GM21529 (cell line): ENCODE measurements around the gene C11orf87.

Experiments used
- ATAC-seq: cut with Tn5 transposase; IDR thresholded peaks from one replicate; pipeline ENCODE4 v1.9.1; 2021; ENCODE audit not compliant: unreplicated experiment

The C11orf87 gene

GRCh38 chr11:109421981-109422869 lies at the start of gene C11orf87:
Gene C11orf87, plus strand, starts transcription at chr11:109422190. Its CDS starts 1,444 bp downstream, at chr11:109423634.
- ATAC-seq: no peak

DNA sequence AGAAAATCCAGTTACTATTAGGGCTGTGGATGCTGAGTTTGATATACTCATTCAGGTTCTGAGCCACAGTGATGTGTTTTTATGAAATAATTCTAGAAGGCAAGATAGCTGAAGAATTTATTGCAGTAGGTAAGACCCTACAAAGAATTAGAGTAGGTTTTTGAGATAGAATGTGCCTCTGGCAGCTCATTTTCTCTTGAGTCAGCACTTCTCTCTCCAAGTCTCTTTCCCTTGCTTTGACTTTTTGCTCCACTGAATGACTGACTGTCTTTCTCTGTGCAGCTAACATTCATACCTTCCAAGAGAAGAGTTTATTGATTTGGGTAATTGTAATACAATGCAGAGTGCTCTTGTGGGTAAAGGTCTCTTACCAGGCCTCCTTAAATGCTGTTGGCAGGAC lies 48.0 kb upstream of the C11orf87 start:
- ATAC-seq: no peak

DNA sequence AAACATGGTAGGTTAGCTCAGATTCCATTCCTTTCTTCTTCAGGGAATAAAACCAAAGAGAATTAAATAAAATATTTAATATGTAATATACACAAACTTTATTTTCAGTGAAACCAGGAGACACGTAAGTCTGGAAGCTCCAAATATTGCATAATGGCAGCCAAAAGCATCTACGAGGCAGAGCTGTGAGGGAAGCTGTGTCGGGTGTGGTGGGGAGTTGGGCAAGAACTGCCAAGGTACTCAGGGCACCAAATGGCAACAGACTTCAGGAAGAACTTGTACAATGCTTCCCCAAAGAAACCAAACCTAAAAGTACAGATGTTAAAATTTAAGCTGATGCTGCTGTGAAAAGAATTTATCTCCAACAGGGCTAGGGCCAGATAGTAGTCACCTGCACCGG lies 47.5 kb upstream of the C11orf87 start:
- ATAC-seq: no peak

DNA sequence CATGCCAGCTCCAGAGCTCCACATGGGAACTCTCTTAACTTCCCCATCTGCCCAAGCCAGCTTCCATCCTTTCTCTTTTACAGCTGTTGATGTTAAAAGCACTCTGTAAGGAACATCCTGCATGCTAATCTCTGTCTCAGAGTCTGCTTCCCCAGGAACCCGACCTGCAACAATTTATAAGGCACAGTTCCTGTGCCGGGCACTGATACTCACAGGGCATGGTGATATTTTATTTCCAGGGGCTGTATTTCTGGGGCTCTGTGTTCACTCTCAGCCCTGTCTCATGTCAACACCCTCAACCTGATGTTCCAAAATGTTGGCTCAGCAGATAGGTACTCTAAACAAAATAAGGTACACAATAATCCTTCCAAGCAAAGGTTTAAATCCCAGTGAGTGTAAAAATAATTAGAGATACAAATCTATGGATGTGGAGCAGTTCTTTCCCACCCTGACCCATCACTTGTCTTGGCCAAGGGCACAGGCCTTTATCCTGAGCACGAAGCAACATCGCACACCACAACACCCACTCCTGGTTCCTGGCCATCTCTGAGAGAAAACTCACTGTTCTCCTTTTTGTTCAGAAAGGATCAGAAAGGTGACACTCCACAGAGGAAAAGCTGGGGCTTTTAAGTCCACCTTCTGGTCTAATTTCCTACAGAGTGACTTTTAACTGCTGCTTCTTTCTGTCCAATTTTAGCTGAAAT lies 44.8 kb upstream of the C11orf87 start:
- ATAC-seq: no peak

DNA sequence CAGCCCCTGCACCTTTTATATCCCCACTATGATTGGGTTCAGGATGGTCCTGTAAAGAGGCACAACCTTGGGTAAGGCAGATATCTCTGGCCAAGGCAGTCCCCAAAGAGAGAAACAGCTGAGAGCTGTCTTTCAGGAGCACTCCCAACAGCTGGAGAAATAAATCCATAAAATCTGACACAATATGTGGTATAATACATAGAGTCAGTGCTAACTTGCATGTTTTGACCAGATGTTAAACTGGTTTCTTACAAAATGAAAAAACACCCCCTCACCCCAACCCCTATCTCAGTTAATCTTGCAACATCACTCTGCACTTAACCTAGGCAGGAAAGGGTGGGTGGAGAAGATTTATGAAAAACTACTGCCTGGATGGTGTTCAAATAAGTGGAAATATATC lies 44.0 kb upstream of the C11orf87 start:
- ATAC-seq: no peak

DNA sequence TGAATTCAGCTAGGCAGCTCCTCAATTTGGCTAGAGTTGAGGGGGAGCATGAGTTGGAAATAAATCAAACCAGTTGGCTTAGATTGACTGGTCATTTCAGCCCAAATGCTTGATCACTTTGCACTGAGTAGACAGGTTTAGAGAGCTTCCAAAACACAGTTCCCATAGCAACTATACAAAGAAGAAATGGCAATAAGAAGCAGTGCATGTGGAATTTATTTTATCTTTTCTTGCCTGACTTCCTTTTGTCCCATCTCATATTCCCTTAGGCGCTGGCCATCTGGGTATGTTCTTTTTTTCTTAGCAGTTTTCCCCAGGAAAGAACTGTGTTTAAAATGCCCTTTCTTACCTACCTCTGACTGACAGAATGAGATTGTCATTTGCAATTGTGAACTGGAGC lies 38.7 kb upstream of the C11orf87 start:
- no peak for ATAC-seq

DNA sequence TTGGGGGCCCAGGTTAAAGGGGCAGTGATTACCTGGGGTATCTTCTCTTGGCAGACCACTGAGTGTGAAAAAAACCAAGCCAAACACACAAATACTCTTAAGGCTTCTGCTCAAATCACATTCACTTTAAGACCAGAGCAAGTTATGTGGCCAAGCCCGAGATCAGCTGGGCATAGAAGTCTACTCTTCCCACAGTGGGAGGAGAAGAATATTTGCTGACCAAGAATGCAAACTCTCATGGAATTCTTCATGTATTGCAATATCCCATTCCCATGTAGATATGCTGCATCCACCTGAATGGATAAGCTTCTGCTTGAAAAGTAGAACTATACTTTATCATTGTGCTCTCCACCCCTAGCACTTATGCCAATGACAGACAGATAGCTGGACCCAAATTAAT lies 37.1 kb upstream of the C11orf87 start:
- ATAC-seq: no peak

DNA sequence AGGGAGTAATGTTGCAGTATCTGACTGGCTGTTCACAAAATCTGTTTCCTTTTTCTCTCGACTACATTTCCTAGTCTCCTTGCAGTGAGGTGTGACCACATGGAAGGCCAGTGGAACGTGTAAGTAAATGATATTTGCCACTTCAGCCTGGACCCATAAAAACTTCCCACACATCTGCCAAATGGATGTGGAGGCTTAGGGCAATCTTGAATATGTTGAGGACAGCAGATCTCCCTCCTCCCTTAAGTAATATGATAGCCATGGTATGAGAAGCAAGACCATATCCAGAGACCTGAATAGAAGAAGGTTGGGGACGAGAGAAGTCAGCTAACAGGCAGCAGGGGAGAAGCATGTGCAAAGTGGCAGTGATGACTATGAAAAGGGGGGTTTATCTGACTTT lies 33.0 kb upstream of the C11orf87 start:
- no peak for ATAC-seq

DNA sequence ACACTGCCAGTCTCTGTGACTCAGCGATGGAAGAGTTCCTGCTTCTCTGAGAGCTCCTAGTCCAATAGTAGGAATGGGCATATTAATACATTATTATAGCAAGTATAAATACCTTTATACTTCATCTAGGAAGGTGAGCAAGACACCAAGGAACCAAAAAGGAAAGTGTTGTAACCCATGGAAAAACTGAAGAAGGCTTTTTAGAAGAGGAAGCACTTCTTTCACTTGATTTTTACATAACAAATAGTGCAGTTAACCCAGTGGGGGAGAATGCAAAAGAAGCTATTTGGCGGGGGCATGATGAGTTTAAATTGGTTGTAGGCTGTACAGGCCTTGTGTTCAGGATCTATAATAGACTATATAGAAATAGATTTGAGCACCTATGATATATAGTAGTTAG lies 31.2 kb upstream of the C11orf87 start:
- ATAC-seq: no peak

DNA sequence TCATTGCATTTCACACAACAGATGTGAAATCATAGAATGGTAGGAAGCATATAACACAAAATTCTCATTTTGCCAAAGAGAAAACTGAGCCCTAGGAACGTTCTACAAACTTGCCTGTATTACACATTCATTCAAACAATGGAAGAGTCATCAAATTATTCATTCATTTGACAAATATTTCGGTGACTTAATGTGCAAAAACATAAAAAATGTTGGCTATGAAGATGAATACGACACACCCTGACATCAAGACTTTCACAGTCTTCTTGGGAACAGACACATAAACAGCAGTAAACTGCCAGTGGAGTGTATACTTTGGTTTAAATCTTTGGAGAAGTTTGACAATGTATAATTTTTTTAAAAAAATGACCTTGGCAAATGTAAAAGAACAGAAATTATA lies 20.4 kb upstream of the C11orf87 start:
- ATAC-seq: no peak

DNA sequence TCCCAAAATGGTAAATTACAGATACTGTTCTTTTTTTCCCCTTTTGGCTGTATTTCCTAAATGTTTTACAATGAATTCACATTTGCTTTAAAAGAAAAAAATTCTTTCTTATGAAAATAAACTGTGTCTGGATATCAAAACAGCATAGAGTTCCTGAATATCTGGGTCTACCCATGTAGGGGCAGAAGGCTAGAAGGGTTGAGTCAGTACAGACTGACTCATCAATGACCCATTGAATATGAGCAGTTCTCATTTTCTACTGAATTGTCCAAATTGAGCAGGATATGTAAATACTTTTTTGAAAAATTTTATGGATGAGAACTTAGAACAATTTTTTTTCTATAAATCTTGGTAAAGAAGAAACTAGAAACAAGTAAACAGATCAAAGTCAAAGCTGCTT lies 16.3 kb upstream of the C11orf87 start:
- no peak for ATAC-seq

- ATAC-seq: no peak
Observed at GRCh38 chr11:109416601-109417000, 5.4 kb upstream of the C11orf87 start.

DNA sequence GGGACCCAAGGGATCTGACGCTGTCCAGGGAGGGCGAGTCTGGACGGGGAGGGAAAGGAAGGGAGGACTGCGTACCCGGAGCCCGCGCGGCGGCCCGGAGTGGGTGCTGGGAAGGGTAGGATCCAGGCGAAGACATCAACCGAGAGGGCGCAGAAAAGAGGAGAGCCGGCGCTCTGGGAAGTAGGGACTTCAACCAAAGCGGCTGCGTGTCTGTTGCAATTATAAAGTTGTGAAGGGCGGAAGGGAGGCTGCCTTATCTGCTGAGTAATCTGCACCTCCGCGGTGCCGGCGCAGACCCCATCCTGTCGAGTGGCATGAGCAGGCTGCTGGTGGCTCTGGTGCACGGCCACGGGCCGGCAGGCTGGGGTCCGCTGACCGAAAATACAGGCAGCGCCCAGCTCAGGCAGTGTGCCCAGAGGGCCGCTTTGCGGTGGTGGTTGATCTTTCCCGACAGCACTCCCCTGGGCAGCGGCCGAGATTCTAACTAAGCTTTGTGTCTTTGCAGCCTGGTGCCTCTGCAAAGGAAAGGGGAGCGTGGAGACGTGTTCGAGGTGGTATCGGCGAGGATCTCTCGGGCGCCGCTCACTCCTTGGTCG lies 978 bp downstream of the C11orf87 start:
- no peak for ATAC-seq

- no peak for ATAC-seq
Observed at GRCh38 chr11:109423466-109424190, 1.6 kb downstream of the C11orf87 start.

DNA sequence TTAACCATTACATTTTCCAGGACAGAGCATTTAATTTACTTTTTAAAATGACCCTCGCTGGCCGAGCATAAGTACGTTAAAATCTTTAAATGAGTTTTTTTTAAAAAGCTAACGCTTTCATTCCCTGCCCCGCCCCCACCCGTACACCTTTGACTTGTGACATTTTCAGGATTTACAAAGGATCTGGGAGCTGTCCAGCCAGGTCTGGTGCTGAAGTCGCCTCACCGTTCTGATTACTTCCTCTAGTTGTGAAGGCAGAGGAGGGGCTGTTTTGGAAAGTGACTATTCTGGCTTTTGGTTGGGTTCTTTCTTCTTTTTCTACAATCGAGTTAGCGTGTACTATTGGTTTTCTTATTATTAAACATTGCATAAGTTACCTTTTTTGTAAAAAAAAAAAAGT lies 2.9 kb downstream of the C11orf87 start:
- ATAC-seq: no peak

DNA sequence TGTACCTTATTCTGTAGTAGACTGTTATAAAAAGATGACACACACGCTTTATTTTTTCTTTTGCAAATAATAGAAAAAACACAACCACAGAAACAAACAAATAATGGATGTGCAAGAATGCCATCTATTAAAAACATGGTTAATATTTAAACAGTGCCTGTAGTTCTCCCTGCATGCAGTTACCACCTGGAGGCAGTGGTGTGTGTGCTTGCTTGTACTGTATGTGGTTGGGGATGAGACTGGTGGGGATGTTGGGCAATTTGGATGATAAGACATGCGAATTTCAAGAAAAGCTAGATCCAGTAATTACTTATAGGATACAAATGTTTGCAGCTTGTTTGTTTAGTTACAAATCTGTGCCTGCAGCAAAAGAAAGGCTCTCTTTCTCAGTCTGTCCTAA lies 3.6 kb downstream of the C11orf87 start:
- ATAC-seq: no peak

DNA sequence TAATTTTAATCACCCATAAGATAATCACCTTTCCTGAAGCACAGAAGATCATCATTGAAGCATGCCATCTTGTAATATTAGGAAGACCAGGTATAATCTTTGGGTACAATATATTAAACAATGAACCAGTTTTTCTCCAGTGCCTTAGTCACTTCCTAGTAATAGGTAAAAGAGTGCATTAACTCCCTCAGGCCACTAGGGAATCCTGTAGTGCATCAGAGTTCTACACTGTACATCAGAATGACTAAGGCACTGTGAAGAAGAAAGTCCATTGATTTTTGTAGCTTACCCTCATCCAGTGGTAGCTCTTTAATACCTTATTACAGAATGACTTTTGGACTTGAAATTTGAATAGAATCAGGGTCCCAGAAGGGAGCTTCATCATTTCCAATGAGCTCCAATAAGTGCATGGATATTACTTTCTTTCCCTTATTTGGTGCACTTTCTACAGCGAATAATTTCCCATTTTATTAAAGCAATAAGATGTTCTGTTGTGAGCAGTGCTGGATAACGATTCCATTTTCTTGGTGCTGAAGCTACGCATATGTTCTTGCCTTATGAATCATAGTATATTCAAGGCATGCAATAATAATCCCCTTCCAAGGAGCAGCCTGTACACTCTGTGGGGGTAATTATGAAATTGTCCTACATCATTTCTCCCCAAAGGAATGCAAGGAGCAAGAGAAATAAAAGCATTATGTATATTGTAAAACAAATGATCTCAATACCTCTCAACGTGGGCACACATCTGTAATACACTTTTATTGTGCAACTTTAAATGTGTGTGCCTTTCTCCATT lies 4.7 kb downstream of the C11orf87 start:
- ATAC-seq: no peak

- ATAC-seq: no peak
Observed at GRCh38 chr11:109432105-109432504, 10.1 kb downstream of the C11orf87 start.

DNA sequence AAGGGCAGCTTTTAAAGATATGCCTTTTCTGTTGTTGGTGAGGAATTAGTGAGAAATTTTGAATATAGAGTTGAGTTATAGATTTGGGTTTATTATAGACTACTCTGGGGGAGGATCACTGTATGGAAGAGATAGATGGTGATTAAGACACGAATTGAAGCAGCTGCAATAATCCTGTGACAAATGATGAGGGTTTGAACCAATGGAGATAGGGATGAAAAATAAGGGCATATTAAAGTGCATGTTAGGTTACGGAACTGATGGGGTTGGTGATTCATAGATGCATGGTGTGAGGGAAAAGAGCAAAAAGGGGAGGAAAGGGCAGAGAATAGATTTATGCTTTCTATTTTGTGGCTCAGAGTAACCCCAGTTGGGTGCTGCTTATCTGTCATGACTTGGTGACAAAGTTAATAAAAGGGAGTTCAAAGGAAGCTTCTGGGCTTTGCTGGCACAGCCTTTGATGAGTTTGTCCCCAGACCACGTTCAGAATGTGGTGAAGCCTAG lies 11.8 kb downstream of the C11orf87 start:
- ATAC-seq: no peak

GRCh38 chr11:109435121-109435742 lies 13.2 kb downstream of the C11orf87 start:
- no peak for ATAC-seq
